ENCODE results near the gene MTNR1A.

DNA sequence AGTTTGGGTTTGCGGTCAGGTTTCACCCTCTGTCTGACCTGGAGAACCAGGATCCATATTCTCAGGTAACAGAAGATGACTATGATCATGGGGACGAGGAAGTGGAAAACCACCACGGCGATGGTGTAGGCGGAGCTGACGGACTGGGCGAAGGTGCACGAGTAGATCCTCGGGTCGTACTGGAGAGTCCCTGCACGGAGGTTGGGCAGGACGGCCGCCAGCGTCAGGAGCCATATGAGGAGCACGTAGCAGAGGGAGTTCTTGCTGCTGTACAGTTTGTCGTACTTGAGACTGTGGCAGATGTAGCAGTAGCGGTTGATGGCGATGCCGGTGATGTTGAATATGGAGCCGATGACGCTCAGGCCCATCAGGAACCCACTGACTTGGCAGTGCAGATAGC is 21.3 kb downstream of the MTNR1A start:
- TF ChIP-seq, protein P1, sequence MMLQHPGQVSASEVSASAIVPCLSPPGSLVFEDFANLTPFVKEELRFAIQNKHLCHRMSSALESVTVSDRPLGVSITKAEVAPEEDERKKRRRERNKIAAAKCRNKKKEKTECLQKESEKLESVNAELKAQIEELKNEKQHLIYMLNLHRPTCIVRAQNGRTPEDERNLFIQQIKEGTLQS (IDR thresholded peaks at IDR 0.05), result no peak
- TF ChIP-seq RAD21 (IDR thresholded peaks at IDR 0.05), result no peak

All from liver (tissue), 2 donors.